NCI-H1092 treated with DMSO at 0.1 percent for 48 hours (cell line): ENCODE measurements around the gene SFI1.
"Not testable (repeated sequence)": the region's sequence is repeated elsewhere in the genome, so short reads cannot be mapped to it uniquely, and the experiment has no call there.

Experiments used
- DNase-seq: peaks from one replicate; lab custom pipeline; 2025; lab: John Stamatoyannopoulos, UW

Gene SFI1

GRCh38 chr22:31491218-31491962, 4.9 kb upstream of the SFI1 start:
- no peak for DNase-seq

- DNase-seq: no peak
Observed at GRCh38 chr22:31492151-31492550, 4.2 kb upstream of the SFI1 start.

GRCh38 chr22:31493355-31493754, 3.0 kb upstream of the SFI1 start:
- not testable (repeated sequence) for DNase-seq

- peak; percentile 16 for DNase-seq
Observed at GRCh38 chr22:31495343-31495742, 993 bp upstream of the SFI1 start.

- DNase-seq: no peak
Observed at GRCh38 chr22:31496735-31497146, 405 bp downstream of the SFI1 start.

- DNase-seq: no peak
Observed at GRCh38 chr22:31497148-31497938, 1.0 kb downstream of the SFI1 start.

- no peak for DNase-seq
Observed at GRCh38 chr22:31501738-31502137, 5.4 kb downstream of the SFI1 start.

- DNase-seq: no peak
Observed at GRCh38 chr22:31503211-31503964, 7.1 kb downstream of the SFI1 start.

- DNase-seq: no peak
Observed at GRCh38 chr22:31504282-31504681, 7.9 kb downstream of the SFI1 start.

GRCh38 chr22:31507517-31507916, 11.2 kb downstream of the SFI1 start:
- DNase-seq: not testable (repeated sequence)

GRCh38 chr22:31508536-31508935, 12.2 kb downstream of the SFI1 start:
- DNase-seq: no peak

GRCh38 chr22:31509061-31509762, 12.9 kb downstream of the SFI1 start:
- no peak for DNase-seq

- DNase-seq: no peak
Observed at GRCh38 chr22:31520051-31520450, 23.7 kb downstream of the SFI1 start.

GRCh38 chr22:31524132-31524531, 27.8 kb downstream of the SFI1 start:
- not testable (repeated sequence) for DNase-seq

- DNase-seq: no peak
Observed at GRCh38 chr22:31526270-31526669, 29.9 kb downstream of the SFI1 start.

GRCh38 chr22:31530823-31531195, 34.5 kb downstream of the SFI1 start:
- DNase-seq: no peak

- DNase-seq: no peak
Observed at GRCh38 chr22:31532060-31532459, 35.7 kb downstream of the SFI1 start.

- DNase-seq: no peak
Observed at GRCh38 chr22:31533374-31533773, 37.0 kb downstream of the SFI1 start.

- DNase-seq: no peak
Observed at GRCh38 chr22:31537019-31537535, 40.7 kb downstream of the SFI1 start.

- no peak for DNase-seq
Observed at GRCh38 chr22:31538815-31539214, 42.5 kb downstream of the SFI1 start.

- not testable (repeated sequence) for DNase-seq
Observed at GRCh38 chr22:31540166-31540565, 43.8 kb downstream of the SFI1 start.

- no peak for DNase-seq
Observed at GRCh38 chr22:31540966-31541365, 44.6 kb downstream of the SFI1 start.
